GM13977 (cell line): ENCODE measurements around the gene GAMT.

Experiments used
- DNase-seq: peaks from one replicate; pipeline ENCODE4 v3.0.0; 2012; ENCODE audit warnings: low spot score
- in situ Hi-C: fragments of 300-500 bp; cut with MboI; formaldehyde crosslinking; loops from one replicate; pipeline ENCODE4 v1.12.0; 2022; ENCODE audit warnings: low sequenced_read_pairs, low pct_unique_long_range_greater_than_20kb, mixed read lengths, inconsistent platforms; ENCODE audit not compliant: unreplicated experiment
- TF ChIP-seq, protein P1 (sequence below): IDR thresholded peaks from 2 replicates; pipeline ENCODE4 v1.5.1; 2012; ENCODE audit warnings: mild to moderate bottlenecking, control low read depth; ENCODE audit not compliant: insufficient read depth; ENCODE audit errors: extremely low read depth, missing control alignments

The GAMT gene

DNA sequence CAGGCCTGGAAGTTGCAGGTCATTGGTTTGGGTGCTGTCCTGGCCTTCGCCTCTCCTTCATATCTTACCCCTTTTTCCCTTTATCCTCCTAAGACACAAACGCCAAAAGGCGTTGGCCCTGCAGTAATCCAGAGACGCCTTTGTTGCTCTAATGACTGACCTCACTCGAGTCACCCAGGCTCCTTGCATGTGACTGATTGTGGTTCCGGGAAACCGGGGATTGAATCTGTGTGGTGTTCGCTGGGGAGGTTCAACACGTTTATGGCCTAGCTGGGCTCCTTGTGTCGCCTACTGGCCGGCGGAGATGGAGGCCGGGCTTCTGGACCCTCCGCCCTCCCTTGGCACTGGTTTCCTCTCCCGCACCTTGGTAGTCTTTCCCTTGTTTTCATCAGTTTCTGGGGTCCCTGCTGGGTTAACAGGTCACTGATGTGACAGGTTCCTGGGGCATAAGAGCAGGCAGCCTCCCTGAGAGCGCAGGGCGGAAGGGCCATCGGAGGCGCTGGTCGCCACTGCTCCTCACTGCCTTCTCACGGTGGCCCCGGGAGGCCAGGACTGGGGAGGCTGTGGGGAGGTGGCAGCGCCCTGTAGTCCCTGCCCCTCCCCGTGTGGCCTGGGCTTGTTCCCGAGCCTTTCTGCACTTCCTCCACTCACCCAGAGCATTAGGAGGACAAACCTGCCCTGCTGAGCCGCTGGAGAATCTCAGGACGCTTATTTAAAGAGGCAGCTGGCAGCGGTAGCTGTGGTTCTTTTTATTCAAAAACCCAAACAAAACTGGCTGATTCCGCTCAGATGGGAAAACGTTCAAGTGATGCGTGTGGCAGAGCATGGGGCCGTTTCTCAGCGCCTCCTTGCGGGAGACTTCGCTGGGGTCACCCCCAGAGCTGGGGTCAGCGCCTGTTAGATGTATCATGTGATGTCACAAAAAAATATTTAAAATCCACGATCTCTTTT is 35.7 kb downstream of the GAMT start:
- TF ChIP-seq, protein P1, sequence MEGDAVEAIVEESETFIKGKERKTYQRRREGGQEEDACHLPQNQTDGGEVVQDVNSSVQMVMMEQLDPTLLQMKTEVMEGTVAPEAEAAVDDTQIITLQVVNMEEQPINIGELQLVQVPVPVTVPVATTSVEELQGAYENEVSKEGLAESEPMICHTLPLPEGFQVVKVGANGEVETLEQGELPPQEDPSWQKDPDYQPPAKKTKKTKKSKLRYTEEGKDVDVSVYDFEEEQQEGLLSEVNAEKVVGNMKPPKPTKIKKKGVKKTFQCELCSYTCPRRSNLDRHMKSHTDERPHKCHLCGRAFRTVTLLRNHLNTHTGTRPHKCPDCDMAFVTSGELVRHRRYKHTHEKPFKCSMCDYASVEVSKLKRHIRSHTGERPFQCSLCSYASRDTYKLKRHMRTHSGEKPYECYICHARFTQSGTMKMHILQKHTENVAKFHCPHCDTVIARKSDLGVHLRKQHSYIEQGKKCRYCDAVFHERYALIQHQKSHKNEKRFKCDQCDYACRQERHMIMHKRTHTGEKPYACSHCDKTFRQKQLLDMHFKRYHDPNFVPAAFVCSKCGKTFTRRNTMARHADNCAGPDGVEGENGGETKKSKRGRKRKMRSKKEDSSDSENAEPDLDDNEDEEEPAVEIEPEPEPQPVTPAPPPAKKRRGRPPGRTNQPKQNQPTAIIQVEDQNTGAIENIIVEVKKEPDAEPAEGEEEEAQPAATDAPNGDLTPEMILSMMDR, result no peak
- in situ Hi-C loops, result no loop called here

DNA sequence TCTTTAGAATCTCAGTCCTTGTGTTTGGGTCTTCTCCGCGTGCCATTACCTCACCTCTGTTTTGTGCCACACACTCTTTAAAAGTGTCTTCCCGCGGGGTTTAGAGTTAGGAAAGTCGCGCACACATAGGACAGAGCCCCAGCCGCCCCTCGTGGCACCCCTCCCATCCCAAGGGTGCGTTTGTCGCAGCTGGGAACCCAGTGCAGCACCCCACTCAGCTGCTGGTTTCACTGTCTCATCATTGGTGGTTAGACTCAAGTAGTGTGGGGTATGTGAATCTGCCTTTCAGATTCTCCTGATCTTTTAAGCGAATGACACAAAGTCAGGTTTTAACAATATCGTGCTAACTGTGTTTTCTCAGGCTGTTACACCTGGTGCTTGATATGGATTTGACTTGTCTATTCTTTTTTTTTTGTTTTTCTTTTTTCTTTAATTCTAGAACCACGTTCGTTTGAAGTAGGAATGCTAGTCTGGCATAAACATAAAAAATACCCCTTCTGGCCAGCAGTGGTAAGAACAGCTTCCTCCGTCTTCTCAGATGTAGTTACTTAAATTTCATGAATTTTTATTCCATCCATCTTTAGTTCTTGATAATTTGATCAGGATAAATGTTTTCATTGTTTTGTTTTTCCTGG is 37.2 kb downstream of the GAMT start:
- peak; percentile 86 for DNase-seq
- TF ChIP-seq, protein P1, result no peak
- in situ Hi-C loops, result no loop called here

More for the DNA sequence above, 35.7 kb downstream of the GAMT start:
- DNase-seq, result no peak

DNA sequence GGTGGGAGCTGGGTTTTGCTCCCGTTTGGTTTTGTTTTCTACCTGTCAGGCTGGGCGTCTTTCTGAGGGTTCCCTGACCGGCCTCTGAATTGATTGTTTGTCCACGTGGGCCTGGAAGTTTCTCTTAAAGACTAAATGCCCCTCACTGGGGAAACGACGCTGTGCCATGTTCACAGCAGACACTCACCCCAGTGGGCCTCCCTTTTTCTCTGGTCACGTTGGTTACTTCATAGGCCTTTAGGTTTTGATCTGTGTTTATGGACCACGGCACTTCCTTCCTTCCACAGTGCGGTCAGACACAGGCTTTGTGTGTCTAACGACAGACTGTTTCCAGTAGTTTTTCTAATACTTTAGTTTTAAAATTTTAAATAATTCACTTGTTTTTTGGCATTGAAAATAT is 37.7 kb downstream of the GAMT start:
- in situ Hi-C loops, result no loop called here
- peak; percentile 48 for DNase-seq
- TF ChIP-seq, protein P1, result no peak

DNA sequence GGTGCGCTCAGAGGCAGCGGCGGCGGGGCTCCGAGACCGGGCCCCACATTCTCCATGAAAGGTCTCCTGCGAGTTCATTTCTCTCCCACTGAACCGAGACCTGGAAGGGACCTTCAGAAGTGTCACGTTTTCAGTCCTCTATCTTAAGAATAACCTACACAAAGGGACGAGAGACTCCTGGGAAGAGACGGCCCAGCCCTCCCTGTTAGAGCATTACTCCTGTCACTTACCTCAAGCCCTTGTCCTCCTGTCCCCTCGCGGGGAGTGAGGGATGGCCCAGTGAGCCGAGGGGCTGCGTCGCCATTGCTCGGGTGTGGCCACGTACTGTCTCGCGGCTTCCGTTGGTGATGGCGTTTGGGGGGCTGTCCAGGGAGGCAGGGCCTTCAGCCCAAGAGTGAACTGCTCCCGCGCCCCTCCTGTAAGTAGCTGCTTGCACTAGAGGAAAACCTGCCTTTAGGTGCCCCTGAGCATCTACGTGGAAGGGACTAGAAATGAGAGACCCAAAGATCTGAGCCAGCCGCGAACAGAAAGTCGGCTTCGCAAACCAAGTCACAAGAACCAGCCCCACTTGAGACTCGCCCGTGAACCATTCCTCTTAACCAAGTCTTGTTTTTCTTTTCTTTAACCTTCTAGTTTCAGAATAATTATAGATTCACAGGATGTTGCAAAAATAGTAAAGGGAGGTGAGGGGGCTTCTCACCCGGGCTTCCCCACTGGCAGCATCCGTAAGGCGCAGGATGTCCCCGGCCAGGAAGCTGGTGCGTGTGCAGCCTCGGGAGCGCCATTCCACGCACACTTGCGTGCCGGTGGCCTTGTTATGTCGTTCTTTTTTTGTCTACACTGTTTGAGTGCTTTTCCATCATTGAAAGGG is 38.7 kb downstream of the GAMT start:
- DNase-seq, result peak; percentile 58
- TF ChIP-seq, protein P1, result no peak
- in situ Hi-C loops, result no loop called here

DNA sequence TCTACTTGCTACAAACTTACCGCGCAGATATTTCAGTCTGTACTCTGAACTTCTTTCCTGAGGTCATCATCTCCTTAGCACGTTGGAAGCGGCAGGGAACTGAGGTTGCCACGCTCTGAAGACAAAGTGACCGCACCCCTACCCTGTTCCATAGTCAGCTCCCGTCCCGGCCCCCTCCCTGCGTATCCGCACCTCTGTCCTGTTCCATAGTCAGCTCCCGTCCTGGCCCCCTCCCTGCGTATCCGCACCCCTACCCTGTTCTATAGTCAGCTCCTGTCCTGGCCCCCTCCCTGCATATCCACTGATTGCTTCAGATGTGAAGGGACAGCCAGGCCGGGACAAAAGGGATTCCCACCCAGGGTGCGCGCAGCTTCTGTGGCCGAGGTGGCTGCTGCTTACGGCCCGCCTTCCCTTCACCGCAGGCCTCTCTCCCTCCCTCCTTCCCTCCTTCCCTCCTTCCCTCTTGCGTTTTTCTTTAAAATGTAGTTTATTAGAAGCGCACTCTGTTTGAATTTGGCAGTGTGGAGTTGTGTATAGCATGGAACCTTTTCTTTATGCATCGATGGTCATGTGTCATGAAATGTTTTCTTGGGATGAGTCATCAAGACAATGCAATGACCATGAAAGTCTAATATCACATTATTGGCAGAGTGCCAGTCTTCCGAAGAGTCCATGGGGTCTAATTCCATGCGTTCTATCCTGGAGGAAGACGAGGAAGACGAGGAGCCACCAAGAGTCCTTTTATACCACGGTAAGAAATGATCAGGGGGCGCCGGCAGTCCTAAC is 39.5 kb downstream of the GAMT start:
- TF ChIP-seq, protein P1, result no peak
- DNase-seq, result peak; percentile 67
- in situ Hi-C loops, result no loop called here
